H1 (cell line): ENCODE data around the gene COL19A1. TPM values are rescaled to one million over a fixed set of nuclear protein-coding genes. Genes with fewer than 3 reads are reported as not detected.

ENCODE experiments used
- CTBP2 ChIP-seq: IDR thresholded peaks from 2 replicates; pipeline ENCODE4 v1.7.0; 2011; ENCODE audit warnings: borderline replicate concordance, mild to moderate bottlenecking, moderate library complexity, mixed read lengths, low read length; ENCODE audit not compliant: insufficient read depth, insufficient read length
- polyA plus RNA-seq, 7 experiments: library from polyadenylated mRNA; depleted of rRNA in 3 of 7; stranded (reverse) in 5 of 7; unstranded in 2 of 7; fragments of >200 nt in 5 of 7; fragments of 200-250 nt in 2 of 7; gene quantifications; 1 replicate in 5 of 7; 2 replicates in 1 of 7; 4 replicates in 1 of 7; pipeline versions ENCODE4 v1.2.1 to v1.2.3, GENCODE V29; 2011 to 2013; ENCODE audit warnings: missing spikeins in 2 of 7, mixed read lengths in 2 of 7
- total RNA-seq: library from RNA; stranded (reverse); fragmentation: NEBNext Ultra II Directional; extraction: Animal tissue kit (Norgen Biotek cat#: 25700); gene quantifications from 2 replicates; pipeline ENCODE4 v1.2.1, GENCODE V29; 2021

COL19A1 gene
- total and polyA plus RNA-seq, 2 of the 8 experiments (the other 6 are each of a cell fraction or from before 2014, with no cell fraction given) = not detected

DNA sequence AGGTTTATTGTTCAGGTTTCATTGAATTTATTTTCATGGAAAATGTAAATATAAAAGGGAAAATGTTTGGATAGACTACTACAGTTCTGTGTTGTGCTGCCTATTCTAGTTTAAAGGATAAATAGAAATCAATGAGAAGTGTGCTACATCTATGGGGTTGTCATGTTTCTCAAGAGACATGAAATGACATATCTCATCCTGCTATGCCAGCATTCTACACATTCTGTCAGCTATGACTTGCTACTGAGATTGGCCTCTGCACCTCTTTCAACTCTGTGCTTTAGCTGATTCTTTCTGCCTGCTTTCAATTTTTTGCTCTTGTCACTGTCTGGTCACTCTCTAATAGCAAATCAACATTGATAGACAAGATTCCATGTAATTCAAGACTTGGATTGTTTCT is 33.8 kb upstream of the COL19A1 start (continued):
- TF ChIP-seq CTBP2 = no peak
- TF ChIP-seq, all 59 proteins: peak for 0
